Fibroblast of upper back skin (primary cell): ENCODE results near the gene NR2F2.

ENCODE experiments used
- DNase-seq: peaks from one replicate; pipeline ENCODE4 v3.0.0-alpha.2; 2013

The NR2F2 gene

GRCh38 chr15:96355568-96356187 is 25.2 kb downstream of the NR2F2 start:
- no peak for DNase-seq

GRCh38 chr15:96356494-96357455 is 26.3 kb downstream of the NR2F2 start:
- DNase-seq = peak; percentile 77

GRCh38 chr15:96358001-96358801 is 27.7 kb downstream of the NR2F2 start:
- DNase-seq = no peak

- no peak for DNase-seq
Measured at GRCh38 chr15:96358821-96359615, 28.5 kb downstream of the NR2F2 start.

- DNase-seq = no peak
Measured at GRCh38 chr15:96359616-96360521, 29.4 kb downstream of the NR2F2 start.

- no peak for DNase-seq
Measured at GRCh38 chr15:96360581-96361308, 30.2 kb downstream of the NR2F2 start.

GRCh38 chr15:96361309-96362010 is 31.0 kb downstream of the NR2F2 start:
- no peak for DNase-seq

- DNase-seq = no peak
Measured at GRCh38 chr15:96362011-96362754, 31.7 kb downstream of the NR2F2 start.

- DNase-seq = no peak
Measured at GRCh38 chr15:96362755-96363651, 32.5 kb downstream of the NR2F2 start.

GRCh38 chr15:96363707-96364106 is 33.2 kb downstream of the NR2F2 start:
- no peak for DNase-seq

- no peak for DNase-seq
Measured at GRCh38 chr15:96365781-96366525, 35.5 kb downstream of the NR2F2 start.

GRCh38 chr15:96366526-96366877 is 36.0 kb downstream of the NR2F2 start:
- no peak for DNase-seq

GRCh38 chr15:96367311-96368200 is 37.1 kb downstream of the NR2F2 start:
- DNase-seq = no peak

- DNase-seq = no peak
Measured at GRCh38 chr15:96369351-96369750, 38.9 kb downstream of the NR2F2 start.

GRCh38 chr15:96369825-96370621 is 39.5 kb downstream of the NR2F2 start:
- DNase-seq = no peak

- DNase-seq = no peak
Measured at GRCh38 chr15:96372554-96372953, 42.1 kb downstream of the NR2F2 start.
